Measurements from ENCODE around the gene LOXL1. TPM values are rescaled to one million over a fixed set of nuclear protein-coding genes. Genes with fewer than 3 reads are reported as not detected.

LOXL1 gene
- total and polyA plus RNA-seq, 9 of the 15 experiments (the other 6 are each of a cell fraction or from before 2014, with no cell fraction given) = 0.14 TPM; not detected in 8

- FAIRE-seq (no peak), ATAC-seq (no peak), DNase-seq (ENCODE audit: extremely low read depth in 1 of 4, low spot score in 3 of 4) (no peak)
- no peaks in the 10 kb centered on the region for H3K9me3 ChIP-seq (replicated peaks; ENCODE audit: control insufficient read depth, insufficient read depth, low read depth, low read length)
- 0 out of 2 replicates have a peak, but pooled peaks cover 6% of the 10 kb centered on the region for H4K20me1 ChIP-seq (replicated peaks; ENCODE audit: control insufficient read depth, insufficient read depth, low read length)
- no peaks in the 10 kb centered on the region for H3K36me3 ChIP-seq (ENCODE audit: control insufficient read depth, insufficient read depth, low read length)
- no peak overlapping the region for H3K27ac ChIP-seq (ENCODE audit: extremely low read depth, low read depth, low read length)
- H3K9me1 ChIP-seq (ENCODE audit: control insufficient read depth, insufficient read depth, low read length) = no peaks in the 10 kb centered on the region
- H2AFZ ChIP-seq (ENCODE audit: low read depth, low read length) = no peak overlapping the region
- H3K27me3 ChIP-seq (ENCODE audit: control insufficient read depth in 2 of 2, insufficient read depth in 2 of 2, low read length in 2 of 2) = peaks cover 0 to 17% of the 10 kb centered on the region in 2 experiments; a peak in 4 of 5 replicates
- CTCF ChIA-PET (ENCODE audit: low intra/inter-chr PET ratio) = no interaction called here
- in situ Hi-C loops (cut with MboI) (no loop called here), intact Hi-C loops (cut with micrococcal nuclease) (no loop called here)
- POLR2A ChIA-PET = no interaction called here
- 0% methylated on average over 3 of the region's 3 CpGs for WGBS (ENCODE audit: insufficient coverage, low coverage, missing lambda C conversion rate)
- TF ChIP-seq SMARCA5 (IDR thresholded peaks at IDR 0.05) = no peak
- TF ChIP-seq POLR2B (IDR thresholded peaks at IDR 0.05; ENCODE audit: low read depth, partially characterized antibody) = no peak
- no peak for TF ChIP-seq SMAD1 (IDR thresholded peaks at IDR 0.05; ENCODE audit: low read depth, low read length, partially characterized antibody)
- no peak for TF ChIP-seq NONO (IDR thresholded peaks at IDR 0.05; ENCODE audit: low read depth in 2 of 2, low read length in 1 of 2)
- no peak for TF ChIP-seq MCM5 (IDR thresholded peaks at IDR 0.05; ENCODE audit: low read depth)
- BruUV-seq (replicated peaks) = no TSS peak
- H3K4me2 ChIP-seq (ENCODE audit: insufficient read depth, low read length) = no peak overlapping the region
- H3K9ac ChIP-seq (ENCODE audit: insufficient read depth in 1 of 2, low read depth in 2 of 2, low read length in 2 of 2) = no peak overlapping the region
- no peak overlapping the region for H3K4me3 ChIP-seq
- H3K4me1 ChIP-seq (replicated peaks in 1 of 2; ENCODE audit: control insufficient read depth in 2 of 2, insufficient read depth in 2 of 2, low read length in 2 of 2) = no peaks in the 10 kb centered on the region
- H3K79me2 ChIP-seq (ENCODE audit: control insufficient read depth, insufficient read depth, low read length) = no peaks in the 10 kb centered on the region
Observed at GRCh38 chr15:73884159-73884558, 42.1 kb upstream of the LOXL1 start.

GRCh38 chr15:73885954-73886700 is 40.1 kb upstream of the LOXL1 start:
- Histone ChIP-seq H3K79me2 (ENCODE audit: control insufficient read depth, insufficient read depth, low read length) (no peaks in the 10 kb centered on the region), H2AFZ (ENCODE audit: low read depth, low read length) (no peak overlapping the region), H3K9me1 (ENCODE audit: control insufficient read depth, insufficient read depth, low read length) (no peaks in the 10 kb centered on the region), H3K36me3 (ENCODE audit: control insufficient read depth, insufficient read depth, low read length) (no peaks in the 10 kb centered on the region), H3K27me3 (ENCODE audit: control insufficient read depth in 2 of 2, insufficient read depth in 2 of 2, low read length in 2 of 2) (peaks cover 0 to 17% of the 10 kb centered on the region in 2 experiments; a peak in 3 of 5 replicates), H3K9ac (ENCODE audit: insufficient read depth in 1 of 2, low read depth in 2 of 2, low read length in 2 of 2) (no peak overlapping the region), H4K20me1 (replicated peaks; ENCODE audit: control insufficient read depth, insufficient read depth, low read length) (0 out of 2 replicates have a peak, but pooled peaks cover 6% of the 10 kb centered on the region), H3K27ac (ENCODE audit: extremely low read depth, low read depth, low read length) (no peak overlapping the region), H3K4me3 (no peak overlapping the region), H3K4me1 (replicated peaks in 1 of 2; ENCODE audit: control insufficient read depth in 2 of 2, insufficient read depth in 2 of 2, low read length in 2 of 2) (no peaks in the 10 kb centered on the region), H3K9me3 (replicated peaks; ENCODE audit: control insufficient read depth, insufficient read depth, low read depth, low read length) (no peaks in the 10 kb centered on the region), H3K4me2 (ENCODE audit: insufficient read depth, low read length) (no peak overlapping the region)
- ChIA-PET CTCF (ENCODE audit: low intra/inter-chr PET ratio) (no interaction called here), POLR2A (interaction anchor here (0.7 kb wide), 1 partner anchor 12 kb away, joined by 3 read pairs; no protein-coding TSS in a partner anchor)
- FAIRE-seq (no peak), ATAC-seq (no peak), DNase-seq (ENCODE audit: extremely low read depth in 1 of 4, low spot score in 3 of 4) (no peak)
- intact Hi-C loops (cut with micrococcal nuclease) = no loop called here
- no TSS peak for BruUV-seq (replicated peaks)
- in situ Hi-C loops (cut with MboI) = no loop called here
- WGBS (ENCODE audit: insufficient coverage, low coverage, missing lambda C conversion rate) = 0% methylated on average over 8 of the region's 9 CpGs
- TF ChIP-seq THRB (CRISPR knock-in tag; conservative IDR thresholded peaks at IDR 0.05) = no peak
- TF ChIP-seq NR1H2 (CRISPR knock-in tag; IDR thresholded peaks at IDR 0.05) = no peak
- TF ChIP-seq CBFA2T3 (IDR thresholded peaks at IDR 0.05) = no peak
- TF ChIP-seq TBL1XR1 (IDR thresholded peaks at IDR 0.05; ENCODE audit: low read length in 2 of 2) = no peak
- TF ChIP-seq ETS1 (conservative IDR thresholded peaks at IDR 0.05; ENCODE audit: control insufficient read depth, low read depth, low read length) = no peak
- no peak for TF ChIP-seq ZNF707 (CRISPR knock-in tag; conservative IDR thresholded peaks at IDR 0.05)
- no peak for TF ChIP-seq KDM1A (IDR thresholded peaks at IDR 0.05)
- no peak for TF ChIP-seq ELK3 (CRISPR knock-in tag; IDR thresholded peaks at IDR 0.05)

Measured in K562 (cell line).